Aorta (tissue), 4 donors: ENCODE results near the gene JMJD7. TPM values are rescaled to one million over a fixed set of nuclear protein-coding genes. Genes with fewer than 3 reads are reported as not detected.

ENCODE experiments used
- microRNA-seq, 2 donors: library from miRNA; unstranded; fragments of <30 nt; microRNA quantifications; one replicate each; pipeline ENCODE4 v1.2.0, GENCODE V29; 2020
- polyA plus RNA-seq, 2 donors: library from polyadenylated mRNA; stranded (reverse); fragments of 200-250 nt; gene quantifications; one replicate each; pipeline ENCODE4 v1.2.3, GENCODE V29; 2013
- total RNA-seq, 2 donors: library from RNA; stranded (reverse); fragmentation: NEBNext Ultra II Directional; extraction: Animal tissue kit (Norgen Biotek cat#: 25700); gene quantifications; one replicate each; pipeline ENCODE4 v1.2.1, GENCODE V29; 2021
- donor health status: healthy with polysubstance abuse.
- donor health status: Bipolar disorder and iron deficiency.
- donor health status: DM: no; HTN: no; CAD: no.
- donor health status: DM: yes; HTN: yes; CAD: no.

JMJD7 gene
- total and polyA plus RNA-seq, 4 donors: 7.0 to 12.6 (median 10.0) TPM

Small RNA genes within 50 kb of the gene (microRNA-seq; reads per million reads assigned to microRNA genes)
- 0 reads per million in 2 donors for gene MIR4310

Other genes with a start within 250 kb of the JMJD7 start
- gene MGA, start 167.7 kb upstream of the JMJD7 start, total RNA-seq: 10 to 100 TPM; 44.1 to 46.6 TPM
- gene MGA, start 167.7 kb upstream of the JMJD7 start, polyA plus RNA-seq: 1 to 10 TPM; 1.9 to 6.0 TPM
- 10 to 100 TPM; 38.2 to 44.1 TPM for gene MAPKBP1, start 53.6 kb upstream of the JMJD7 start, total RNA-seq
- 10 to 100 TPM; 13.6 to 17.0 TPM for gene MAPKBP1, start 53.6 kb upstream of the JMJD7 start, polyA plus RNA-seq
- 10 to 100 TPM in 1 of 2 donors, 1 to 10 TPM in 1; 6.7 to 11.1 TPM for gene PLA2G4B, start 10.8 kb downstream of the JMJD7 start, total RNA-seq
- 10 to 100 TPM; 14.3 to 51.8 TPM for gene PLA2G4B, start 10.8 kb downstream of the JMJD7 start, polyA plus RNA-seq
- 1 to 10 TPM; 1.9 to 5.5 TPM for gene SPTBN5, start 66.0 kb downstream of the JMJD7 start, total RNA-seq
- 10 to 100 TPM in 1 of 2 donors, under 1 TPM in 1; 0.63 to 10.5 TPM for gene SPTBN5, start 66.0 kb downstream of the JMJD7 start, polyA plus RNA-seq
- 10 to 100 TPM; 47.3 to 56.6 TPM for gene EHD4, start 144.5 kb downstream of the JMJD7 start, total RNA-seq
- gene EHD4, start 144.5 kb downstream of the JMJD7 start, polyA plus RNA-seq: 10 to 100 TPM; 11.4 to 12.6 TPM
- not detected for gene PLA2G4E, start 192.9 kb downstream of the JMJD7 start, total RNA-seq
- not detected for gene PLA2G4E, start 192.9 kb downstream of the JMJD7 start, polyA plus RNA-seq